ENCODE data around the gene BTNL8. TPM values are rescaled to one million over a fixed set of nuclear protein-coding genes. Genes with fewer than 3 reads are reported as not detected.

The BTNL8 gene
- total RNA-seq, 1 donor from 2014 or later: not detected

DNA sequence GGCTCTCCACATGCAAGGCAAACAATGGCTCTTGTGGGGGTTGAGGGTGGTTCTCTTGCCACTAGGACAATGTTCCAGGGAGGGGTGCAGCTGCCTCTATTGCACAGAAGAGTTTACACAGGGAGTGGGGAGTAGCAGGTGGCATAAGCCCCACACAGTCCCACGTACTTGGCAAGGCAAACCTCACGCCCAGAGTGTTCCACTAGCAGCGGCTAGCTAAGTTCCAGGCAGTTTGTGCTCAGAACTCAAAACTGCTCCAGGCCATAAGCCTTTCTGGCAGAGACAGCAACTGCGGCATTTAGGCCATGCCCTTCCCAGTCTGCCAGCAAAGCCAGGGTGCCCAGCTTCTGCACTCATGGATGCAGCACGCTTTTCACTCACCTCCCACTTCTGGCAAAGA lies 60.7 kb downstream of the BTNL8 start:
- Mint-ChIP-seq H3K4me1 (ENCODE audit: unreplicated experiment) (no peaks in the 10 kb centered on the region), H3K36me3 (ENCODE audit: unreplicated experiment) (no peaks in the 10 kb centered on the region), H3K27ac (ENCODE audit: unreplicated experiment) (no peak overlapping the region), H3K4me3 (ENCODE audit: unreplicated experiment) (no peak overlapping the region), H3K9me3 (ENCODE audit: unreplicated experiment) (no peaks in the 10 kb centered on the region), H3K27me3 (ENCODE audit: unreplicated experiment) (peaks cover 4% of the 10 kb centered on the region)
- no peak for TF ChIP-seq CTCF (IDR thresholded peaks at IDR 0.05)
- DNase-seq (ENCODE audit: extremely low spot score, unreplicated experiment): no peak

- H3K36me3 Mint-ChIP-seq (ENCODE audit: unreplicated experiment): no peaks in the 10 kb centered on the region
- no peak overlapping the region for H3K4me3 Mint-ChIP-seq (ENCODE audit: unreplicated experiment)
- H3K9me3 Mint-ChIP-seq (ENCODE audit: unreplicated experiment): no peaks in the 10 kb centered on the region
- no peak for TF ChIP-seq CTCF (IDR thresholded peaks at IDR 0.05)
- no peaks in the 10 kb centered on the region for H3K4me1 Mint-ChIP-seq (ENCODE audit: unreplicated experiment)
- H3K27me3 Mint-ChIP-seq (ENCODE audit: unreplicated experiment): peaks cover 4% of the 10 kb centered on the region
- no peak for DNase-seq (ENCODE audit: extremely low spot score, unreplicated experiment)
- no peak overlapping the region for H3K27ac Mint-ChIP-seq (ENCODE audit: unreplicated experiment)
These were observed 61.2 kb downstream of the BTNL8 start for GRCh38 chr5:180960209-180960608.

GRCh38 chr5:180969406-180969805 lies 70.4 kb downstream of the BTNL8 start:
- Mint-ChIP-seq H3K4me1 (ENCODE audit: unreplicated experiment) (no peaks in the 10 kb centered on the region), H3K9me3 (ENCODE audit: unreplicated experiment) (no peaks in the 10 kb centered on the region)

GRCh38 chr5:180970336-180970735 lies 71.4 kb downstream of the BTNL8 start:
- no peak overlapping the region for H3K27ac Mint-ChIP-seq (ENCODE audit: unreplicated experiment)
- DNase-seq (ENCODE audit: extremely low spot score, unreplicated experiment): no peak
- H3K36me3 Mint-ChIP-seq (ENCODE audit: unreplicated experiment): no peaks in the 10 kb centered on the region
- no peak overlapping the region for H3K4me3 Mint-ChIP-seq (ENCODE audit: unreplicated experiment)
- H3K9me3 Mint-ChIP-seq (ENCODE audit: unreplicated experiment): no peaks in the 10 kb centered on the region
- H3K27me3 Mint-ChIP-seq (ENCODE audit: unreplicated experiment): no peaks in the 10 kb centered on the region
- no peak for TF ChIP-seq CTCF (IDR thresholded peaks at IDR 0.05)
- no peaks in the 10 kb centered on the region for H3K4me1 Mint-ChIP-seq (ENCODE audit: unreplicated experiment)

More at GRCh38 chr5:180969406-180969805, 70.4 kb downstream of the BTNL8 start:
- H3K4me3 Mint-ChIP-seq (ENCODE audit: unreplicated experiment): no peak overlapping the region
- no peaks in the 10 kb centered on the region for H3K36me3 Mint-ChIP-seq (ENCODE audit: unreplicated experiment)
- no peak for DNase-seq (ENCODE audit: extremely low spot score, unreplicated experiment)
- H3K27me3 Mint-ChIP-seq (ENCODE audit: unreplicated experiment): no peaks in the 10 kb centered on the region
- no peak overlapping the region for H3K27ac Mint-ChIP-seq (ENCODE audit: unreplicated experiment)
- TF ChIP-seq CTCF (IDR thresholded peaks at IDR 0.05): no peak

DNA sequence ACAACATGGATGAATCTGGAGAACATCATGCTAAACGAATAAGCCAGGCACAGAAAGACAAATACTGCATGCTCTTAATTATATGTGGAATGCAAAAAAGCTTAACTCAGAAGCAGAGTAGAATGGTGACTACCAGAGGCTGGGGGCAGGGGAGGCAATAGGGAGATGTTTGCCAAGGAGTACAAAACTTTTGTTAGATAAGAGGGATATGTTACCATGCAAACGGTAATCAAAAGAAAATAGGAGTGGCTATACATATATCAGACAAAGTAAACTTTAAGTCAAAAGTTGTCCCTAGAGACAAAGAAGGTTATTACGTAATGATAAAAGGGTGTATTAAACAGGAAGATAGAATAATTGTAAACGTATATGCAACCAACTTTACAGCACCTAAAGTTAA lies 71.9 kb downstream of the BTNL8 start:
- Mint-ChIP-seq H3K36me3 (ENCODE audit: unreplicated experiment) (no peaks in the 10 kb centered on the region), H3K4me1 (ENCODE audit: unreplicated experiment) (no peaks in the 10 kb centered on the region), H3K27ac (ENCODE audit: unreplicated experiment) (no peak overlapping the region), H3K9me3 (ENCODE audit: unreplicated experiment) (no peaks in the 10 kb centered on the region), H3K27me3 (ENCODE audit: unreplicated experiment) (no peaks in the 10 kb centered on the region), H3K4me3 (ENCODE audit: unreplicated experiment) (no peak overlapping the region)
- no peak for DNase-seq (ENCODE audit: extremely low spot score, unreplicated experiment)
- no peak for TF ChIP-seq CTCF (IDR thresholded peaks at IDR 0.05)
